Measurements from ENCODE around the gene ACTR6. TPM values are rescaled to one million over a fixed set of nuclear protein-coding genes. Genes with fewer than 3 reads are reported as not detected.

The ACTR6 gene
- total RNA-seq, 4 donors from 2014 or later: 4.2 to 21.5 (median 12.2) TPM

DNA sequence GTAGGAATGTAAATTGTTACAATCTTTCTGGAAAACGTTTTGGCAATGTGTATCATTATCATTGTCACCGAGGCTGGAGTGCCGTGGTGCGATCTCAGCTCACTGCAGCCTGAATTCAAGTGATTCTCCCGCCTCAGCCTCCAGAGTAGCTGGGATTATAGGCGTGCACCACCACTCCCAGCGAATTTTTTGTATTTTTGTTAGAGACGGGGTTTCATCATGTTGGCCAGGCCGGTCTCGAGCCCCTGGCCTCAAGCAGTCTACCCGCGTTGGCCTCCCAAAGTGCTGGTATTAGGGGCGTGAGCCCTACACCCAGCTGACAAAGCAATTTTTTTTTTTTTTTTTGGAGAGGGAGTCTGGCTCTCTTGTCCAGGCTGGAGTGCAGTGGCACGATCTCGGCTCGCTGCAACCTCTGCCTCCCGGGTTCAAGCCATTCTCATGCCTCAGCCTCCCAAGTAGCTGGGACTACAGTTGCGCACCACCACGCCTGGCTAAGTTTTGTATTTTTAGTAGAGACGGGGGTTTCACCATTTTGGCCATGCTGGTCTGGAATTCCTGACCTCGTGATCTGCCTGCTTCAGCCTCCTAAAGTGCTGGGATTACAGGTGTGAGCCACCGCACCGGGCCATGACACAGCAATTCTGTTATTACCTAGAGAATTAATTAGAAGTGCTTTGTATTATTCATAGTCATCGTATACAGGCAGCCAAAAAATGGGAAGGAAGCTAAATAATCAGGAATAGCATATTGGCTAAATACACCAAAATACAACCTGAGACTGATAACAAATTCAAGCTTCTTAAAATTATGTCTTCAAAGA lies 1.2 kb downstream of the ACTR6 start:
- Histone ChIP-seq H3K4me1 (peaks cover 0 to 24% (median 3%) of the 10 kb centered on the region in 4 donors), H3K9me3 (no peaks in the 10 kb centered on the region), H3K4me3 (peak overlapping the region in 3 of 4 donors; percentile 73 to 95 (median 90)), H3K27ac (no peak overlapping the region), H3K36me3 (peaks cover 0 to 7% (median 0%) of the 10 kb centered on the region in 3 donors), H3K27me3 (no peaks in the 10 kb centered on the region)
- DNase-seq: no peak
- TF ChIP-seq, protein P1, sequence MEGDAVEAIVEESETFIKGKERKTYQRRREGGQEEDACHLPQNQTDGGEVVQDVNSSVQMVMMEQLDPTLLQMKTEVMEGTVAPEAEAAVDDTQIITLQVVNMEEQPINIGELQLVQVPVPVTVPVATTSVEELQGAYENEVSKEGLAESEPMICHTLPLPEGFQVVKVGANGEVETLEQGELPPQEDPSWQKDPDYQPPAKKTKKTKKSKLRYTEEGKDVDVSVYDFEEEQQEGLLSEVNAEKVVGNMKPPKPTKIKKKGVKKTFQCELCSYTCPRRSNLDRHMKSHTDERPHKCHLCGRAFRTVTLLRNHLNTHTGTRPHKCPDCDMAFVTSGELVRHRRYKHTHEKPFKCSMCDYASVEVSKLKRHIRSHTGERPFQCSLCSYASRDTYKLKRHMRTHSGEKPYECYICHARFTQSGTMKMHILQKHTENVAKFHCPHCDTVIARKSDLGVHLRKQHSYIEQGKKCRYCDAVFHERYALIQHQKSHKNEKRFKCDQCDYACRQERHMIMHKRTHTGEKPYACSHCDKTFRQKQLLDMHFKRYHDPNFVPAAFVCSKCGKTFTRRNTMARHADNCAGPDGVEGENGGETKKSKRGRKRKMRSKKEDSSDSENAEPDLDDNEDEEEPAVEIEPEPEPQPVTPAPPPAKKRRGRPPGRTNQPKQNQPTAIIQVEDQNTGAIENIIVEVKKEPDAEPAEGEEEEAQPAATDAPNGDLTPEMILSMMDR (IDR thresholded peaks at IDR 0.05): no peak
- no peak for TF ChIP-seq POLR2A (IDR thresholded peaks at IDR 0.05)

DNA sequence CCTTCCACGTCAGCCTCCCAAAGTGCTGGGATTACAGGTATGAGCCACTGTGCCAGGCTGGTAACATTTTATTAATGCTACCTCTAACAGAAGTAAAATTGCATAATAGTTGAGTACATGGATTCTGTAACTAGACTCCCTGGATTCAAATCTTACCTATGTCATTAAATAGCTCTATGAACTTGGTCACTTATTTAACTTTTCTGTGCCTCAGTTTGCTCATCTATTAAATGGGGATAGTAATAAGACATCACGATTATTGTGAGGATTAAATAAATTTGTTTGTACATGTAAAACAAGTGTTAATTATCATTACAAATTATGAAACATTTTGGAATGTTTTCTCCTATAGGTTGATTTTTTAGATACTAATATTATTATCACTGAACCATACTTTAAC lies 6.7 kb downstream of the ACTR6 start:
- Histone ChIP-seq H3K4me1 (peaks cover 0 to 8% (median 0%) of the 10 kb centered on the region in 4 donors), H3K4me3 (no peak overlapping the region), H3K27ac (no peak overlapping the region), H3K9me3 (no peaks in the 10 kb centered on the region), H3K36me3 (peaks cover 0 to 60% (median 0%) of the 10 kb centered on the region in 3 donors), H3K27me3 (no peaks in the 10 kb centered on the region)
- no peak for DNase-seq
- TF ChIP-seq, protein P1 (IDR thresholded peaks at IDR 0.05): no peak
- TF ChIP-seq POLR2A (IDR thresholded peaks at IDR 0.05): no peak

DNA sequence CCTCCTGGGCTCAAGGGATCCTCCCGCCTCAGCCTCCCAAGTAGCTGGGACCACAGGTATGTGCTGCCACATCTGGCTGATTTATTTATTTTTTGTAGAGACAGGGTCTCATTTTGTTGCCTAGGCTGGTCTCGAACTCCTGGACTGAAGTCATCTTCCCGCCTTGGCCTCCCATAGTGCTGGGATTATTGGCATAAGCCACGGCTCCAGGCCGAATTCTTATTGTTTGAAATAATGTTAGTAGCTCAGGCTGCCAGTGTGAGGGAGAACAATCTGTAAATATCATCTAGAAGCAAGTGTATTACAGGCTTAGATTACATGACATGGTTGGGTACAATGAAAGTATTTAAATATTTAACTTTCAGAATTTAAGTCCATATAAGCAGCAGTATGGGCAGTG lies 8.2 kb downstream of the ACTR6 start:
- H3K36me3 ChIP-seq: peaks cover 0 to 74% (median 0%) of the 10 kb centered on the region in 3 donors
- H3K27ac ChIP-seq: no peak overlapping the region
- no peaks in the 10 kb centered on the region for H3K4me1 ChIP-seq
- DNase-seq: no peak
- no peak for TF ChIP-seq POLR2A (IDR thresholded peaks at IDR 0.05)
- TF ChIP-seq, protein P1 (IDR thresholded peaks at IDR 0.05): no peak
- no peak overlapping the region for H3K4me3 ChIP-seq
- no peaks in the 10 kb centered on the region for H3K27me3 ChIP-seq
- no peaks in the 10 kb centered on the region for H3K9me3 ChIP-seq

DNA sequence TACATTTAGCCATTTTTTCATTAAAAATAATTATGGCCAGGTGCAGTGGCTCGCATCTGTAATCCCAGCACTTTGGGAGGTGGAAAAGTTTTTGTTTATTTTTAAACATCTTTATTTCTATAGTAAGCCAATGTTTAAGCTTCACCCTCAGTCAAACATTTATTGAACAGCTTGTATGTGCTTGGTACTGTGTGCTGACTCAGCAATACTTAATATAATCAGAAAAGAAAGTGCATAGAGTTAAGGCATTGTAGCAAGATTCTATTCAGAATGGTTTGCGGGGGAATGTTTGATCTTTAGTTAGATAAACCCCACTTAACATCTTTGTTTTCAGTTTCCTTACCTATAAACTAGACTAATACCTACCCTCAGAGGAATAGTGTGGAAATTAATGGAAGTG lies 11.1 kb downstream of the ACTR6 start:
- Histone ChIP-seq H3K4me3 (no peak overlapping the region), H3K27ac (no peak overlapping the region), H3K27me3 (no peaks in the 10 kb centered on the region), H3K36me3 (peaks cover 0 to 68% (median 0%) of the 10 kb centered on the region in 3 donors), H3K4me1 (no peaks in the 10 kb centered on the region), H3K9me3 (no peaks in the 10 kb centered on the region)
- no peak for DNase-seq
- TF ChIP-seq, protein P1 (IDR thresholded peaks at IDR 0.05): no peak
- no peak for TF ChIP-seq POLR2A (IDR thresholded peaks at IDR 0.05)

DNA sequence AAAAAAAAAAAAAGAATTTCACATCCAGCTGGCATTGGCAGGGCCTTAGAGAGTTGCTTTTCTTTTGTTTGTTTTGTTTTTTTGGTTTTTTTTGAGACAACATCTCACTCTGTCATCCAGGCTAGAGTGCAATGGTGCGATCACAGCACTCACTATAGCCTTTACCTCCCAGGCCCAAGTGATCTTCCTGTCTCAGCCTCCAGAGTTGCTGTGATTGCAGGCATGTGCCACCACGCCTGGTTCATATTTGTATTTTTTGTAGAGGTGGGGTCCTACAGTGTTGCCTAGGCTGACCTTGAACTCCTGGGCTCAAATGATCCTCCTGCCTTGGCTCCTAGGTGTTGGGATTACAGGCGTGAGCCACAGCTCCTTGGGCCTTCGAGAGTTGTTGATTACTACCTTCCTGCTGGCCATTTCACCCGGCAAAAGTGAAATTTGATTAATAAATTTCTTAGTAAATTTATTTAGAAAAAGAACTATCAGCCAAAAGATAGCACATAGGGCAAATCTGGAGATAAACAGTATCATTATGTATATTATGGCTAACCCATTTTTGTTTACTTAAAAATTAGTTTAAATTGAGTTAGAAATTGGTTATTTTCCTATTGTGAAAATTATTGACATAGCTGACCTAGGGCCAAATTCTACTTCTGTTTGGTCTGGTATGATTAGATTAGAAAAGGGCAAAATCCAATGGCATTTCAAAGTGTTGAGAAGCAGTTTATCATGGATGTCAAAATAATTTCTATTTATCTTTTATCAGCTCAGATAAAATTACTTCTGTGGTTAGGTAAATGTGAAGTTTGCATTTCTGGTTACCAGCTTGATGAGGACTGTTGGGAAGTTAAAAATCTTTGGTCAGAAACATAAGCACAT lies 12.6 kb downstream of the ACTR6 start:
- Histone ChIP-seq H3K27ac (no peak overlapping the region), H3K36me3 (peaks cover 0 to 60% (median 0%) of the 10 kb centered on the region in 3 donors), H3K9me3 (no peaks in the 10 kb centered on the region), H3K27me3 (no peaks in the 10 kb centered on the region), H3K4me1 (no peaks in the 10 kb centered on the region), H3K4me3 (no peak overlapping the region)
- TF ChIP-seq POLR2A (IDR thresholded peaks at IDR 0.05): no peak
- no peak for DNase-seq

DNA sequence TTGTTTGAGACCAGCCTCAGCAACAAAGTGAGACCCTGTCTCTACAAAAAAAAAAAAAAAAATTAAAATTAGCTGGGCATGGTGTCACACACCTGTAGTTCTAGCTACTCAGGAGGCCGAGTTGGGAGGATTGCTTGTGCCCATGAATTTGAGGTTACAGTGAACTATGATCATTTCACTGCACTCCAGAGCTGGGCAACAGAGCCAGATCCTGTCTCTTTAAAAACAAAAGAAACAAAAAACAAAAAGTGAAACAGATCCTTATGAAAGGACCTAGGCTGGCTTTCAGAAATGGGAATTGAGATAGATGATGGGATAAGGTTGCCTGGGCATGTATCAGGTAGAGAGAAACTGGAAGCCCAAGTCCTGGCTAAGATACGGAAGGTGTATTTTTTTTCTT lies 13.9 kb downstream of the ACTR6 start:
- peaks cover 0 to 60% (median 0%) of the 10 kb centered on the region in 3 donors for H3K36me3 ChIP-seq
- H3K4me3 ChIP-seq: no peak overlapping the region

More for the DNA sequence above, 13.9 kb downstream of the ACTR6 start:
- no peaks in the 10 kb centered on the region for H3K4me1 ChIP-seq
- H3K27ac ChIP-seq: no peak overlapping the region
- TF ChIP-seq POLR2A (IDR thresholded peaks at IDR 0.05): no peak
- TF ChIP-seq, protein P1 (IDR thresholded peaks at IDR 0.05): no peak
- DNase-seq: no peak
- H3K9me3 ChIP-seq: no peaks in the 10 kb centered on the region
- H3K27me3 ChIP-seq: no peaks in the 10 kb centered on the region

Data from Peyer's patch (tissue), 4 donors.